B cell (primary cell): ENCODE results near the gene WDR4. TPM values are rescaled to one million over a fixed set of nuclear protein-coding genes. Genes with fewer than 3 reads are reported as not detected.

Experiments used
- ATAC-seq: fragments of 200-7000 bp; cut with Tn5 transposase; one replicate; pipeline ENCODE4 v1.10.0; 2021; ENCODE audit warnings: low read depth, mild to moderate bottlenecking, moderate number of reproducible peaks, moderate library complexity
- CTCF ChIA-PET: fragments of 350-600 bp; sonication (Branson Sonifier 250); formaldehyde crosslinking; loops from one replicate; lab custom pipeline; 2021; ENCODE audit warnings: antibody characterized with exemption, inconsistent platforms; lab: Charles Lee
- POLR2A ChIA-PET: fragments of 350-600 bp; sonication (Branson Sonifier 250); formaldehyde crosslinking; loops from one replicate; lab custom pipeline; 2021; ENCODE audit warnings: antibody characterized with exemption; lab: Charles Lee
- DNase-seq: peaks from one replicate; pipeline ENCODE4 v3.0.0; 2013
- H2AFZ ChIP-seq: 2 replicates; pipeline ENCODE4 v1.6.1; 2012; ENCODE audit warnings: mild to moderate bottlenecking, low read depth, low read length; ENCODE audit not compliant: insufficient read depth, poor library complexity, severe bottlenecking
- H3K27ac ChIP-seq, 2 donors: 1 replicate in 1 of 2; 2 replicates in 1 of 2; pipeline ENCODE4 v1.5.1; 2012 to 2013; ENCODE audit warnings: low read length in 2 of 2, mild to moderate bottlenecking in 2 of 2, moderate library complexity in 1 of 2
- H3K27me3 ChIP-seq, 4 experiments: fragments of 200-600 bp in 1 of 4; sonication (generic) in 1 of 4; replicated peaks in 1 of 4; 1 replicate in 2 of 4; 2 replicates in 2 of 4; pipeline versions ENCODE4 v1.6.1 to v1.7.0; 2013 to 2016; ENCODE audit warnings: low read length in 3 of 4, mild to moderate bottlenecking in 2 of 4, mixed read lengths in 1 of 4, moderate library complexity in 1 of 4; ENCODE audit not compliant: insufficient read depth in 4 of 4, control insufficient read depth in 3 of 4; ENCODE audit errors: control extremely low read depth in 1 of 4
- H3K36me3 ChIP-seq, 2 experiments: replicated peaks in 1 of 2; 1 replicate in 1 of 2; 2 replicates in 1 of 2; pipeline versions ENCODE4 v1.6.1 to v1.7.1; 2013; ENCODE audit warnings: low read length in 1 of 2; ENCODE audit not compliant: insufficient read depth in 2 of 2, control insufficient read depth in 1 of 2; ENCODE audit errors: control extremely low read depth in 1 of 2, extremely low read depth in 1 of 2
- H3K4me1 ChIP-seq, 2 donors: fragments of 200-600 bp in 1 of 2; sonication (generic) in 1 of 2; 1 replicate in 1 of 2; 2 replicates in 1 of 2; pipeline versions ENCODE4 v1.5.1 to v1.6.1; 2013 to 2017; ENCODE audit warnings: low read length in 2 of 2; ENCODE audit not compliant: control insufficient read depth in 2 of 2, insufficient read depth in 2 of 2
- H3K4me2 ChIP-seq: replicated peaks from 2 replicates; pipeline ENCODE3; 2012; ENCODE audit warnings: mild to moderate bottlenecking, low read depth, low read length; ENCODE audit not compliant: poor library complexity, severe bottlenecking
- H3K4me3 ChIP-seq, 5 experiments: fragments of 200-600 bp in 1 of 5; sonication (generic) in 1 of 5; 1 replicate in 3 of 5; 2 replicates in 2 of 5; pipeline versions ENCODE4 v1.5.1 to v1.7.0; 2011 to 2016; ENCODE audit warnings: low read length in 4 of 5, mild to moderate bottlenecking in 4 of 5, low read depth in 2 of 5, control low read depth in 1 of 5, moderate library complexity in 1 of 5; ENCODE audit not compliant: insufficient read depth in 1 of 5; ENCODE audit errors: control extremely low read depth in 1 of 5, extremely low read depth in 1 of 5
- H3K79me2 ChIP-seq: fragments of 200-600 bp; sonication (generic); one replicate; pipeline ENCODE4 v1.6.0; 2016; ENCODE audit warnings: low read length; ENCODE audit not compliant: control insufficient read depth, insufficient read depth
- H3K9ac ChIP-seq: fragments of 200-600 bp; sonication (generic); 2 replicates; pipeline ENCODE4 v1.6.1; 2017; ENCODE audit warnings: mild to moderate bottlenecking, low read length, moderate library complexity
- H3K9me3 ChIP-seq, 3 donors: one replicate each; pipeline versions ENCODE4 v1.6.1 to v1.7.1; 2013; ENCODE audit warnings: low read length in 2 of 3; ENCODE audit not compliant: control insufficient read depth in 2 of 3, insufficient read depth in 1 of 3; ENCODE audit errors: control extremely low read depth in 1 of 3
- H4K20me1 ChIP-seq: 2 replicates; pipeline ENCODE4 v1.6.0; 2012; ENCODE audit warnings: mild to moderate bottlenecking, low read length; ENCODE audit not compliant: insufficient read depth, control insufficient read depth, poor library complexity, severe bottlenecking
- H3K27ac Mint-ChIP-seq: one replicate; pipeline ENCODE4 v1.8.0; 2021; ENCODE audit warnings: mixed read lengths
- H3K27me3 Mint-ChIP-seq: one replicate; pipeline ENCODE4 v1.8.0; 2021; ENCODE audit warnings: mixed read lengths
- H3K4me1 Mint-ChIP-seq: one replicate; pipeline ENCODE4 v1.8.0; 2021; ENCODE audit warnings: mixed read lengths
- H3K4me3 Mint-ChIP-seq: one replicate; pipeline ENCODE4 v1.8.0; 2021; ENCODE audit warnings: mixed read lengths
- H3K9me3 Mint-ChIP-seq: one replicate; pipeline ENCODE4 v1.8.0; 2022; ENCODE audit warnings: mixed read lengths; ENCODE audit not compliant: insufficient read depth
- EZH2 ChIP-seq: IDR thresholded peaks from 2 replicates; pipeline ENCODE4 v1.6.1; 2012; ENCODE audit warnings: borderline replicate concordance, low read depth, mild to moderate bottlenecking, moderate library complexity, low read length; ENCODE audit not compliant: insufficient read depth, poor library complexity, severe bottlenecking
- WGBS: methylation state at CpG from one replicate; pipeline ENCODE4 v1.1.5; 2013; ENCODE audit warnings: missing lambda C conversion rate; ENCODE audit not compliant: insufficient coverage; 5-methylcytosine and 5-hydroxymethylcytosine counted together
- intact Hi-C: fragments of 100-400 bp; cut with micrococcal nuclease; formaldehyde crosslinking; loops from one replicate; pipeline ENCODE4 v1.10.0; 2022
- polyA plus RNA-seq: library from polyadenylated mRNA; depleted of rRNA; stranded (reverse); fragments of >200 nt; gene quantifications from 2 replicates; pipeline ENCODE4 v1.2.3, GENCODE V29; 2012
- total RNA-seq, 2 donors: library from RNA; stranded (reverse); fragments of 120-200 nt in 1 of 2; gene quantifications; 1 replicate in 1 of 2; 2 replicates in 1 of 2; pipeline versions ENCODE4 v1.2.3 to v1.2.4, GENCODE V29; 2013 to 2022
- TF ChIP-seq, protein P1 (sequence below): fragments of 200-600 bp; IDR thresholded peaks from one replicate; pipeline ENCODE4 v1.8.0; 2022; ENCODE audit warnings: antibody characterized with exemption, mild to moderate bottlenecking

Gene WDR4
- total and polyA plus RNA-seq, 2 donors (not counting 1 experiment from before 2014, with no cell fraction given): 17.7 to 40.1 TPM

DNA sequence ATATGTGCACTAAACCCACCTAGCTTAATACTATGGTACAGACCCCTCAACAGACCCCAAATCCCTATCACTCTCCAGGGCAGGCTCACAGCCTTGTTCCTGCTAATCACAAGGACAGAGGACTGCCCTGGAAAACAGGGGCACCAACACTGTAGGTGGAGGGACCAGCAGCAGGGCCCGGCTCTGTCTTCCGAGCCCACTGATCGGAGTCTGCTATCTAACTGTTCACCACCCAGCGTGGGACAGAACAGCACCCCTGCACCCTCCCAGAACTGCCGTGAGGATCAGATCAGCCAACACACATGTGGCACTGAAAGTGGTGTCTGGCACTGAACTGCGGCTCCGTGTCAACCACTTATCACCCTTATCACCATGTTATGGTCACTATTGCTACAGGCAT lies 6.2 kb downstream of the WDR4 start:
- peaks cover 2% of the 10 kb centered on the region for H3K4me1 Mint-ChIP-seq
- ChIA-PET POLR2A (no interaction called here), CTCF (no interaction called here)
- Histone ChIP-seq H3K9ac (no peak overlapping the region), H3K9me3 (no peaks in the 10 kb centered on the region), H3K27ac (no peak overlapping the region), H3K4me2 (no peak overlapping the region), H3K4me1 (peaks cover 2% of the 10 kb centered on the region in 2 donors), H3K4me3 (no peak overlapping the region), H3K27me3 (no peaks in the 10 kb centered on the region), H2AFZ (no peak overlapping the region), H3K36me3 (peaks cover 10 to 57% of the 10 kb centered on the region in 2 experiments), H4K20me1 (peaks cover 10% of the 10 kb centered on the region), H3K79me2 (peaks cover 72% of the 10 kb centered on the region)
- DNase-seq: no peak
- 99% methylated on average over 7 of the region's 7 CpGs for WGBS
- no peak overlapping the region for H3K4me3 Mint-ChIP-seq
- intact Hi-C loops: no loop called here
- no peaks in the 10 kb centered on the region for H3K27me3 Mint-ChIP-seq
- no peaks in the 10 kb centered on the region for H3K9me3 Mint-ChIP-seq
- no peak overlapping the region for H3K27ac Mint-ChIP-seq
- ATAC-seq: no peak
- TF ChIP-seq, protein P1, sequence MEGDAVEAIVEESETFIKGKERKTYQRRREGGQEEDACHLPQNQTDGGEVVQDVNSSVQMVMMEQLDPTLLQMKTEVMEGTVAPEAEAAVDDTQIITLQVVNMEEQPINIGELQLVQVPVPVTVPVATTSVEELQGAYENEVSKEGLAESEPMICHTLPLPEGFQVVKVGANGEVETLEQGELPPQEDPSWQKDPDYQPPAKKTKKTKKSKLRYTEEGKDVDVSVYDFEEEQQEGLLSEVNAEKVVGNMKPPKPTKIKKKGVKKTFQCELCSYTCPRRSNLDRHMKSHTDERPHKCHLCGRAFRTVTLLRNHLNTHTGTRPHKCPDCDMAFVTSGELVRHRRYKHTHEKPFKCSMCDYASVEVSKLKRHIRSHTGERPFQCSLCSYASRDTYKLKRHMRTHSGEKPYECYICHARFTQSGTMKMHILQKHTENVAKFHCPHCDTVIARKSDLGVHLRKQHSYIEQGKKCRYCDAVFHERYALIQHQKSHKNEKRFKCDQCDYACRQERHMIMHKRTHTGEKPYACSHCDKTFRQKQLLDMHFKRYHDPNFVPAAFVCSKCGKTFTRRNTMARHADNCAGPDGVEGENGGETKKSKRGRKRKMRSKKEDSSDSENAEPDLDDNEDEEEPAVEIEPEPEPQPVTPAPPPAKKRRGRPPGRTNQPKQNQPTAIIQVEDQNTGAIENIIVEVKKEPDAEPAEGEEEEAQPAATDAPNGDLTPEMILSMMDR: no peak
- no peak for TF ChIP-seq EZH2

DNA sequence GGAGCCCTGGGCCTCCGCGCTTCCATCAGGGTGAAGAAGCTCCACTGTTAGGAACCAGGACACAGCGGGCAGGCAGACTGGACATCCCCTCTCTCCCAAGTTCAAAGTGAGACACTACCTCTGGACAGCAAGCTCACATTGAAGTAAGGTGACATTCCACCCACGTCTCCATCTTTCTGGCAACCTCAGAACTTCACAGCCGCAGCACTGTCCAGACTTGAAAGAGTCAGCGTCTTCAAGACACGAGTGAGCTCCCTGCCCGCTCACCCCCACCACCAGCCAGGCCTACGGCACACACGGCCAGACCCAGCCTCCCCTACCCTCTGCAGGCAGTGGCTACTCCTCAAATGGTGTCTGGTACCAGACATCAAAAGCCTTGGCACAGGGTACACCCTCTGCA lies 11.1 kb downstream of the WDR4 start:
- ChIA-PET CTCF (no interaction called here), POLR2A (no interaction called here)
- Histone ChIP-seq H3K36me3 (peaks cover 5 to 62% of the 10 kb centered on the region in 2 experiments), H3K27ac (no peak overlapping the region), H3K4me2 (no peak overlapping the region), H3K79me2 (peaks cover 92% of the 10 kb centered on the region), H3K4me1 (no peaks in the 10 kb centered on the region), H3K27me3 (no peaks in the 10 kb centered on the region), H3K9ac (no peak overlapping the region), H4K20me1 (peaks cover 49% of the 10 kb centered on the region), H3K4me3 (no peak overlapping the region), H3K9me3 (no peaks in the 10 kb centered on the region), H2AFZ (no peak overlapping the region)
- Mint-ChIP-seq H3K9me3 (no peaks in the 10 kb centered on the region), H3K4me1 (peaks cover 2% of the 10 kb centered on the region), H3K27ac (no peak overlapping the region), H3K27me3 (no peaks in the 10 kb centered on the region), H3K4me3 (no peak overlapping the region)
- DNase-seq (no peak), ATAC-seq (no peak)
- TF ChIP-seq, protein P1: no peak
- no peak for TF ChIP-seq EZH2
- 96% methylated on average over 10 of the region's 10 CpGs for WGBS
- intact Hi-C loops: no loop called here
